Measurements from ENCODE around the gene JPH3. TPM values are rescaled to one million over a fixed set of nuclear protein-coding genes. Genes with fewer than 3 reads are reported as not detected.

JPH3 gene
- total and polyA plus RNA-seq, 4 donors = 12.6 to 79.7 (median 54.0) TPM

- no peak for DNase-seq (ENCODE audit: low read depth in 4 of 6, low spot score in 6 of 6)
- Histone ChIP-seq H3K36me3 (ENCODE audit: control insufficient read depth, insufficient read depth, low read length) (peaks cover 43% of the 10 kb centered on the region), H3K9me3 (ENCODE audit: control insufficient read depth, insufficient read depth, low read length) (no peaks in the 10 kb centered on the region), H3K27me3 (ENCODE audit: control insufficient read depth, insufficient read depth, low read length) (no peaks in the 10 kb centered on the region), H3K4me1 (ENCODE audit: control insufficient read depth, insufficient read depth, low read length) (peaks cover 7% of the 10 kb centered on the region), H3K4me3 (ENCODE audit: low read depth, low read length) (no peak overlapping the region), H3K27ac (ENCODE audit: low read depth, low read length) (no peak overlapping the region)
- WGBS (ENCODE audit: insufficient coverage) = 91% methylated on average over 19 of the region's 19 CpGs
Measured at GRCh38 chr16:87667946-87668345, 65.6 kb downstream of the JPH3 start.

- Histone ChIP-seq H3K4me1 (ENCODE audit: control insufficient read depth, insufficient read depth, low read length) (peaks cover 7% of the 10 kb centered on the region), H3K27ac (ENCODE audit: low read depth, low read length) (no peak overlapping the region), H3K9me3 (ENCODE audit: control insufficient read depth, insufficient read depth, low read length) (no peaks in the 10 kb centered on the region), H3K27me3 (ENCODE audit: control insufficient read depth, insufficient read depth, low read length) (no peaks in the 10 kb centered on the region), H3K36me3 (ENCODE audit: control insufficient read depth, insufficient read depth, low read length) (peaks cover 43% of the 10 kb centered on the region), H3K4me3 (ENCODE audit: low read depth, low read length) (no peak overlapping the region)
- WGBS (ENCODE audit: insufficient coverage) = 80% methylated on average over 19 of the region's 21 CpGs
- no peak for DNase-seq (ENCODE audit: low read depth in 4 of 6, low spot score in 6 of 6)
Measured at GRCh38 chr16:87669672-87670071, 67.4 kb downstream of the JPH3 start.

- no peaks in the 10 kb centered on the region for H3K9me3 ChIP-seq (ENCODE audit: control insufficient read depth, insufficient read depth, low read length)
- H3K27ac ChIP-seq (ENCODE audit: low read depth, low read length) = no peak overlapping the region
- WGBS (ENCODE audit: insufficient coverage) = 95% methylated on average over 13 of the region's 13 CpGs
Measured at GRCh38 chr16:87671221-87671620, 68.9 kb downstream of the JPH3 start.

GRCh38 chr16:87671715-87672270 lies 69.5 kb downstream of the JPH3 start:
- Histone ChIP-seq H3K27ac (ENCODE audit: low read depth, low read length) (no peak overlapping the region), H3K36me3 (ENCODE audit: control insufficient read depth, insufficient read depth, low read length) (peaks cover 38% of the 10 kb centered on the region), H3K27me3 (ENCODE audit: control insufficient read depth, insufficient read depth, low read length) (no peaks in the 10 kb centered on the region), H3K4me3 (ENCODE audit: low read depth, low read length) (no peak overlapping the region), H3K4me1 (ENCODE audit: control insufficient read depth, insufficient read depth, low read length) (peaks cover 14% of the 10 kb centered on the region), H3K9me3 (ENCODE audit: control insufficient read depth, insufficient read depth, low read length) (no peaks in the 10 kb centered on the region)
- WGBS (ENCODE audit: insufficient coverage) = 78% methylated on average over 16 of the region's 20 CpGs
- DNase-seq (ENCODE audit: low read depth in 4 of 6, low spot score in 6 of 6) = no peak

More at GRCh38 chr16:87671221-87671620, 68.9 kb downstream of the JPH3 start:
- Histone ChIP-seq H3K4me1 (ENCODE audit: control insufficient read depth, insufficient read depth, low read length) (peaks cover 14% of the 10 kb centered on the region), H3K27me3 (ENCODE audit: control insufficient read depth, insufficient read depth, low read length) (no peaks in the 10 kb centered on the region), H3K36me3 (ENCODE audit: control insufficient read depth, insufficient read depth, low read length) (peaks cover 42% of the 10 kb centered on the region), H3K4me3 (ENCODE audit: low read depth, low read length) (no peak overlapping the region)
- no peak for DNase-seq (ENCODE audit: low read depth in 4 of 6, low spot score in 6 of 6)

GRCh38 chr16:87674419-87674818 lies 72.1 kb downstream of the JPH3 start:
- WGBS (ENCODE audit: insufficient coverage) = 74% methylated on average over 5 of the region's 5 CpGs
- no peaks in the 10 kb centered on the region for H3K27me3 ChIP-seq (ENCODE audit: control insufficient read depth, insufficient read depth, low read length)
- peaks cover 38% of the 10 kb centered on the region for H3K36me3 ChIP-seq (ENCODE audit: control insufficient read depth, insufficient read depth, low read length)
- no peak overlapping the region for H3K4me3 ChIP-seq (ENCODE audit: low read depth, low read length)
- DNase-seq (ENCODE audit: low read depth in 4 of 6, low spot score in 6 of 6) = no peak
- H3K4me1 ChIP-seq (ENCODE audit: control insufficient read depth, insufficient read depth, low read length) = peaks cover 16% of the 10 kb centered on the region
- no peak overlapping the region for H3K27ac ChIP-seq (ENCODE audit: low read depth, low read length)
- no peaks in the 10 kb centered on the region for H3K9me3 ChIP-seq (ENCODE audit: control insufficient read depth, insufficient read depth, low read length)

GRCh38 chr16:87675111-87675719 lies 72.9 kb downstream of the JPH3 start:
- Histone ChIP-seq H3K27me3 (ENCODE audit: control insufficient read depth, insufficient read depth, low read length) (no peaks in the 10 kb centered on the region), H3K9me3 (ENCODE audit: control insufficient read depth, insufficient read depth, low read length) (no peaks in the 10 kb centered on the region), H3K4me1 (ENCODE audit: control insufficient read depth, insufficient read depth, low read length) (peaks cover 16% of the 10 kb centered on the region), H3K36me3 (ENCODE audit: control insufficient read depth, insufficient read depth, low read length) (peaks cover 35% of the 10 kb centered on the region), H3K4me3 (ENCODE audit: low read depth, low read length) (no peak overlapping the region), H3K27ac (ENCODE audit: low read depth, low read length) (no peak overlapping the region)
- DNase-seq (ENCODE audit: low read depth in 4 of 6, low spot score in 6 of 6) = no peak
- 57% methylated on average over 5 of the region's 15 CpGs for WGBS (ENCODE audit: insufficient coverage)

- H3K9me3 ChIP-seq (ENCODE audit: control insufficient read depth, insufficient read depth, low read length) = no peaks in the 10 kb centered on the region
- no peak overlapping the region for H3K27ac ChIP-seq (ENCODE audit: low read depth, low read length)
- peaks cover 12% of the 10 kb centered on the region for H3K4me1 ChIP-seq (ENCODE audit: control insufficient read depth, insufficient read depth, low read length)
- DNase-seq (ENCODE audit: low read depth in 4 of 6, low spot score in 6 of 6) = no peak
- no peak overlapping the region for H3K4me3 ChIP-seq (ENCODE audit: low read depth, low read length)
- H3K27me3 ChIP-seq (ENCODE audit: control insufficient read depth, insufficient read depth, low read length) = no peaks in the 10 kb centered on the region
- WGBS (ENCODE audit: insufficient coverage) = 85% methylated on average over 3 of the region's 5 CpGs
- H3K36me3 ChIP-seq (ENCODE audit: control insufficient read depth, insufficient read depth, low read length) = peaks cover 34% of the 10 kb centered on the region
Measured at GRCh38 chr16:87677830-87678229, 75.5 kb downstream of the JPH3 start.

GRCh38 chr16:87678618-87679017 lies 76.3 kb downstream of the JPH3 start:
- Histone ChIP-seq H3K4me1 (ENCODE audit: control insufficient read depth, insufficient read depth, low read length) (peaks cover 12% of the 10 kb centered on the region), H3K36me3 (ENCODE audit: control insufficient read depth, insufficient read depth, low read length) (peaks cover 37% of the 10 kb centered on the region), H3K9me3 (ENCODE audit: control insufficient read depth, insufficient read depth, low read length) (no peaks in the 10 kb centered on the region), H3K27ac (ENCODE audit: low read depth, low read length) (no peak overlapping the region), H3K27me3 (ENCODE audit: control insufficient read depth, insufficient read depth, low read length) (no peaks in the 10 kb centered on the region), H3K4me3 (ENCODE audit: low read depth, low read length) (no peak overlapping the region)
- WGBS (ENCODE audit: insufficient coverage) = 30% methylated on average over 12 of the region's 14 CpGs
- no peak for DNase-seq (ENCODE audit: low read depth in 4 of 6, low spot score in 6 of 6)

GRCh38 chr16:87679593-87680271 lies 77.4 kb downstream of the JPH3 start:
- Histone ChIP-seq H3K9me3 (ENCODE audit: control insufficient read depth, insufficient read depth, low read length) (no peaks in the 10 kb centered on the region), H3K36me3 (ENCODE audit: control insufficient read depth, insufficient read depth, low read length) (peaks cover 46% of the 10 kb centered on the region), H3K27ac (ENCODE audit: low read depth, low read length) (no peak overlapping the region), H3K27me3 (ENCODE audit: control insufficient read depth, insufficient read depth, low read length) (no peaks in the 10 kb centered on the region), H3K4me3 (ENCODE audit: low read depth, low read length) (no peak overlapping the region), H3K4me1 (ENCODE audit: control insufficient read depth, insufficient read depth, low read length) (peaks cover 15% of the 10 kb centered on the region)
- no peak for DNase-seq (ENCODE audit: low read depth in 4 of 6, low spot score in 6 of 6)
- 88% methylated on average over 18 of the region's 18 CpGs for WGBS (ENCODE audit: insufficient coverage)

GRCh38 chr16:87680272-87680644 lies 78.0 kb downstream of the JPH3 start:
- 92% methylated on average over 17 of the region's 17 CpGs for WGBS (ENCODE audit: insufficient coverage)
- peaks cover 13% of the 10 kb centered on the region for H3K4me1 ChIP-seq (ENCODE audit: control insufficient read depth, insufficient read depth, low read length)

More at GRCh38 chr16:87680272-87680644, 78.0 kb downstream of the JPH3 start:
- no peaks in the 10 kb centered on the region for H3K9me3 ChIP-seq (ENCODE audit: control insufficient read depth, insufficient read depth, low read length)
- H3K36me3 ChIP-seq (ENCODE audit: control insufficient read depth, insufficient read depth, low read length) = peaks cover 49% of the 10 kb centered on the region
- H3K27me3 ChIP-seq (ENCODE audit: control insufficient read depth, insufficient read depth, low read length) = no peaks in the 10 kb centered on the region
- no peak overlapping the region for H3K27ac ChIP-seq (ENCODE audit: low read depth, low read length)
- H3K4me3 ChIP-seq (ENCODE audit: low read depth, low read length) = no peak overlapping the region
- no peak for DNase-seq (ENCODE audit: low read depth in 4 of 6, low spot score in 6 of 6)

Data from spinal cord (tissue), 10 donors.